WERI-Rb-1 (cell line): ENCODE data around the gene SGK1.
"Not testable (repeated sequence)": the region's sequence is repeated elsewhere in the genome, so short reads cannot be mapped to it uniquely, and the experiment has no call there.

Source experiments
- DNase-seq: peaks from one replicate; pipeline ENCODE4 v3.0.0-alpha.2; 2020
- H3K27ac ChIP-seq: fragments of 250-450 bp; sonication (Bioruptor Pico); 2 replicates; pipeline ENCODE4 v1.5.1; 2020; ENCODE audit warnings: mild to moderate bottlenecking, moderate library complexity
- H3K27me3 ChIP-seq: fragments of 250-450 bp; sonication (Bioruptor Pico); 2 replicates; pipeline ENCODE4 v1.5.1; 2021; ENCODE audit warnings: mild to moderate bottlenecking, low read depth, moderate library complexity; ENCODE audit not compliant: insufficient read depth, severe bottlenecking
- H3K36me3 ChIP-seq: fragments of 250-450 bp; sonication (Bioruptor Pico); 2 replicates; pipeline ENCODE4 v1.5.1; 2020; ENCODE audit warnings: mild to moderate bottlenecking, moderate library complexity
- H3K4me3 ChIP-seq: 2 replicates; pipeline ENCODE4 v1.5.1; 2011; ENCODE audit warnings: low read depth, mild to moderate bottlenecking, control low read depth, low read length
- H3K9me3 ChIP-seq: fragments of 250-450 bp; sonication (Bioruptor Pico); 2 replicates; pipeline ENCODE4 v1.5.1; 2021; ENCODE audit warnings: mild to moderate bottlenecking, moderate library complexity; ENCODE audit not compliant: severe bottlenecking
- TF ChIP-seq, protein P1 (sequence below): IDR thresholded peaks from 2 replicates; pipeline ENCODE4 v1.5.1; 2011; ENCODE audit warnings: low read depth, mild to moderate bottlenecking, control low read depth, inconsistent platforms, low read length

The SGK1 gene

DNA sequence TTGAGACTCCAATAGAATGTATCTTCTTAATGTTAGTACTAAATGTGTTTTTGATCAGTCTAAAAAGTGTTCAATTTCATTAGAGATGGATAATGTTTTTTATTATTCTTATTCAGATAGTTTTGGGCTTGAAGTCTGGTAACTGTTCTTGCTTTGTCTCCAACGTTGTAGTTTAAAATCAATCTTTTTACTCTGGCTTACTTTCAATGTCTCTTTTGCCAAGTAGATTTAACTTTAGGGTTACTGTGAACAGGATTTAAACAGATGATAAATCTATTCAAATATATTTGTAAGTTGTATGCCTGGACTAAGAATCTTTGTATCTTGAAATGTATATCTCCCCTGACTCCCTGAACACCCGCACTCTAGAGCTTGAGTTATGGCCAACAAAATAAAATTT lies 51.1 kb downstream of the SGK1 start:
- H3K27me3 ChIP-seq: no peaks in the 10 kb centered on the region
- no peaks in the 10 kb centered on the region for H3K36me3 ChIP-seq
- TF ChIP-seq, protein P1, sequence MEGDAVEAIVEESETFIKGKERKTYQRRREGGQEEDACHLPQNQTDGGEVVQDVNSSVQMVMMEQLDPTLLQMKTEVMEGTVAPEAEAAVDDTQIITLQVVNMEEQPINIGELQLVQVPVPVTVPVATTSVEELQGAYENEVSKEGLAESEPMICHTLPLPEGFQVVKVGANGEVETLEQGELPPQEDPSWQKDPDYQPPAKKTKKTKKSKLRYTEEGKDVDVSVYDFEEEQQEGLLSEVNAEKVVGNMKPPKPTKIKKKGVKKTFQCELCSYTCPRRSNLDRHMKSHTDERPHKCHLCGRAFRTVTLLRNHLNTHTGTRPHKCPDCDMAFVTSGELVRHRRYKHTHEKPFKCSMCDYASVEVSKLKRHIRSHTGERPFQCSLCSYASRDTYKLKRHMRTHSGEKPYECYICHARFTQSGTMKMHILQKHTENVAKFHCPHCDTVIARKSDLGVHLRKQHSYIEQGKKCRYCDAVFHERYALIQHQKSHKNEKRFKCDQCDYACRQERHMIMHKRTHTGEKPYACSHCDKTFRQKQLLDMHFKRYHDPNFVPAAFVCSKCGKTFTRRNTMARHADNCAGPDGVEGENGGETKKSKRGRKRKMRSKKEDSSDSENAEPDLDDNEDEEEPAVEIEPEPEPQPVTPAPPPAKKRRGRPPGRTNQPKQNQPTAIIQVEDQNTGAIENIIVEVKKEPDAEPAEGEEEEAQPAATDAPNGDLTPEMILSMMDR: no peak
- DNase-seq: no peak
- H3K27ac ChIP-seq: no peak overlapping the region
- H3K4me3 ChIP-seq: no peak overlapping the region
- H3K9me3 ChIP-seq: no peaks in the 10 kb centered on the region

DNA sequence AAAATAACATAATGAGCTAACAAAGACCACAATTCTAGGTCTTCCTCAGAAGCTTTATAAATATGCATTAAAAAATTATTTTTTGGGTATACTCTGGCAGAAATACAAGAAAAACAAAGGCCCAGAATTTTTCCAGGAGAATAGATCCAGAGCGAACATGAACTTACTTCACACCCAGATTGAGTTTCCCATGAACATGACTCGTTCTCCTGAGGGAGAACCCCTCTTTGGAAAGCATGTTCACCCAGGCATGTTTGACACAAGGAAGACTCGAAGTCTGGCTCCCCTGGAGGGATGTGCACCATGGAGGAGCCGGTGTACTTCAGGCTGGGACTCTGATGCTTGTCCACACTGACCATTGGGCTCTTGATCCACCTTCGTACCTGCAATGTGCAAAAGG lies 56.1 kb downstream of the SGK1 start:
- no peak for DNase-seq
- TF ChIP-seq, protein P1: no peak
- Histone ChIP-seq H3K27ac (no peak overlapping the region), H3K4me3 (no peak overlapping the region), H3K36me3 (no peaks in the 10 kb centered on the region), H3K9me3 (no peaks in the 10 kb centered on the region), H3K27me3 (no peaks in the 10 kb centered on the region)

DNA sequence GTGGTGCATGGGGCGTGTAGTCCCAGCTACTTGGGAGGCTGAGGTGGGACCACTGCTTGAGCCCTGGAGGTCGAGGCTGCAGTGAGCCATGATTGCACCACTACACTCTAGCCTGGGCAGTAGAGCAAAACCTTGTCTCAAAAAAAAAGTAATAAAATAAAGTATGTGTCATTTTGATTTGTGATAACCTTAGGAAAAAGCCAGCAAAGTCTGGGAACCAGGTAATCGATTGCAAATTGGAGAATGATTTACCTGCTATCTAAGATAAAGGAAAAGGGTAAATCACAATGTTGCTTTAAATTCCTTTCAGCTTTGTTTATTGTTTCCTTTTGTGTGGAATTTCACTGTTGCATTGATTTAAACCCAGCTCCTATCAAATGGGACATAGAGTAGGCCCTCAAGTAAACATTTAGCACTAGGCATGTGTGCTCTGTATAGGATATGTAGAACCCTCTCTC lies 59.0 kb downstream of the SGK1 start:
- no peaks in the 10 kb centered on the region for H3K27me3 ChIP-seq
- no peak overlapping the region for H3K27ac ChIP-seq
- H3K9me3 ChIP-seq: no peaks in the 10 kb centered on the region
- no peak overlapping the region for H3K4me3 ChIP-seq
- TF ChIP-seq, protein P1: no peak
- no peak for DNase-seq
- H3K36me3 ChIP-seq: no peaks in the 10 kb centered on the region

DNA sequence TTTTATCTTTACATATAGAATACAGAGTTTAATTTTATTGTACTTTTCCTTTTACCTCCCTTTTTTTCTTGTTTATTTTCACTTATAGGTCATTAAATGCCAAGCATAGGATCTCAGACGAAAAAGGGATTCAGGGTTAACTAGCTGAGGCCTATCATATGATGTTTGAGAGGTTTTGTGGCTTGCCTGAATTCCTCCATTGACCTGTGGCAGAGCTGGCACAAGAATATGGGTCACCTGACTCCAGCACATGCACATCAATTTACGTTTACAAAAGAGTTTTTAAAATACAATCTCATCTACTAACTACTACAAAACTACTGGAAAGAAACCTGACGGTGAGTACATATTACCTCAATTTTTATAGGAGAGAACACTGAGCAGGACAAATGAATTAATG lies 60.4 kb downstream of the SGK1 start:
- Histone ChIP-seq H3K36me3 (no peaks in the 10 kb centered on the region), H3K27ac (no peak overlapping the region), H3K4me3 (no peak overlapping the region), H3K27me3 (no peaks in the 10 kb centered on the region), H3K9me3 (no peaks in the 10 kb centered on the region)
- TF ChIP-seq, protein P1: no peak
- DNase-seq: no peak

DNA sequence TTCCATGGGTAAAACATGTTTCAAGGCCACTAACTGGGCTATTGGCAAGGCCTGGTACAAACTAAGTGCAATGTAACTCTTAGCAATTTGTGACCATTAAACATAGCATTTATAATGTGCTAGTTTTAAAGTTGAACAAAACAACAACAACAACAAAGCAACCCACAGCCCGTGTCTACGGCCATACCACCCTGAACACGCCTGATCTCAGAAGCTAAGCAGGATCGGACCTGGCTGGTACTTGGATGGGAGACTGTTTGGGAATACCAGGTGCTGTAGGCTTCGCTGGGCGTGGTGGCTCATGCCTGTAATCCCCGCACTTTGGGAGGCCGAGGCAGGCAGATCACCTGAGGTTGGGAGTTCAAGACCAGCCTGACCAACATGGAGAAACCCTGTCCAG lies 61.0 kb downstream of the SGK1 start:
- DNase-seq: no peak
- Histone ChIP-seq H3K27ac (no peak overlapping the region), H3K4me3 (no peak overlapping the region), H3K9me3 (no peaks in the 10 kb centered on the region), H3K36me3 (no peaks in the 10 kb centered on the region), H3K27me3 (no peaks in the 10 kb centered on the region)
- TF ChIP-seq, protein P1: no peak

DNA sequence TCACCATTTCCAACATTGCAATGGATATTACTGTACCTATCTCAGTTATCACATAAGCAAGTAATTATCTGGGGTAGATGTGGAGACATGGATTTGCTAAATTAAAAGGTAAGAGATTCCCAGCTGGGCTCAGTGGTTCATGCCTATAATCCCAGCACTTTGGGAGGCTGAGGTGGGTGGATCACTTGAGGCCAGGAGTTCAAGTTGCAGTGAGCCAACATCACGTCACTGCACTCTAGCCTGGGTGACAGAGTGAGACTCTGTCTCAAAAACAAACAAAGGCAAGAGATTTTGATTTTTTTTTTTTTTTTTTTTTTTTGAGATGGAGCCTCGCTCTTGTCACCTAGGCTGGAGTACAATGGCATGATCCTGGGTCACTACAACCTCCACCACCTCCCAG lies 62.6 kb downstream of the SGK1 start:
- H3K27me3 ChIP-seq, H3K9me3 ChIP-seq, DNase-seq, H3K36me3 ChIP-seq, H3K4me3 ChIP-seq, H3K27ac ChIP-seq: not testable (repeated sequence)
